ENCODE results near the gene CCDC40. TPM values are rescaled to one million over a fixed set of nuclear protein-coding genes. Genes with fewer than 3 reads are reported as not detected.

CCDC40 gene
- total RNA-seq, 4 donors from 2014 or later = 6.7 to 17.3 (median 9.4) TPM

DNA sequence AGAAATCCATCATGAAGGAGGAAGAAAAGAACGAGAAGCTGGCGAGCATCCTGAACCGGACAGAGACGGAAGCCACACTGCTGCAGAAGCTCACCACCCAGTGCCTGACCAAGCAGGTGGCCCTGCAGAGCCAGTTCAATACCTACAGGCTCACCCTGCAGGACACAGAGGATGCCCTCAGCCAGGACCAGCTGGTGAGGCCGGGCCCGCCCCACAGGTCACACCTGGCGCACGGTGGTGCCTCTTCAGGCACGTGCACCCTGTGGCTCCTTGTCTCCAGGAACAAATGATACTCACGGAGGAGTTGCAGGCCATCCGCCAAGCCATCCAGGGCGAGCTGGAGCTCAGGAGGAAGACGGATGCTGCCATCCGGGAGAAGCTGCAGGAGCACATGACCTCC lies 45.2 kb downstream of the CCDC40 start:
- no peak for TF ChIP-seq POLR2A (IDR thresholded peaks at IDR 0.05)
- TF ChIP-seq, protein P1, sequence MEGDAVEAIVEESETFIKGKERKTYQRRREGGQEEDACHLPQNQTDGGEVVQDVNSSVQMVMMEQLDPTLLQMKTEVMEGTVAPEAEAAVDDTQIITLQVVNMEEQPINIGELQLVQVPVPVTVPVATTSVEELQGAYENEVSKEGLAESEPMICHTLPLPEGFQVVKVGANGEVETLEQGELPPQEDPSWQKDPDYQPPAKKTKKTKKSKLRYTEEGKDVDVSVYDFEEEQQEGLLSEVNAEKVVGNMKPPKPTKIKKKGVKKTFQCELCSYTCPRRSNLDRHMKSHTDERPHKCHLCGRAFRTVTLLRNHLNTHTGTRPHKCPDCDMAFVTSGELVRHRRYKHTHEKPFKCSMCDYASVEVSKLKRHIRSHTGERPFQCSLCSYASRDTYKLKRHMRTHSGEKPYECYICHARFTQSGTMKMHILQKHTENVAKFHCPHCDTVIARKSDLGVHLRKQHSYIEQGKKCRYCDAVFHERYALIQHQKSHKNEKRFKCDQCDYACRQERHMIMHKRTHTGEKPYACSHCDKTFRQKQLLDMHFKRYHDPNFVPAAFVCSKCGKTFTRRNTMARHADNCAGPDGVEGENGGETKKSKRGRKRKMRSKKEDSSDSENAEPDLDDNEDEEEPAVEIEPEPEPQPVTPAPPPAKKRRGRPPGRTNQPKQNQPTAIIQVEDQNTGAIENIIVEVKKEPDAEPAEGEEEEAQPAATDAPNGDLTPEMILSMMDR (IDR thresholded peaks at IDR 0.05) = no peak
- no peak overlapping the region for H3K27ac ChIP-seq
- no peaks in the 10 kb centered on the region for H3K9me3 ChIP-seq
- no peak for DNase-seq
- H3K27me3 ChIP-seq = no peaks in the 10 kb centered on the region
- intact Hi-C loops (cut with DNase I) = loop anchor here (5.0 kb wide), 1 partner anchor 74 kb away; no protein-coding TSS in a partner anchor
- H3K4me3 ChIP-seq (replicated peaks in 1 of 3) = no peak overlapping the region
- peaks cover 6 to 9% of the 10 kb centered on the region in 2 donors for H3K4me1 ChIP-seq
- H3K36me3 ChIP-seq = no peaks in the 10 kb centered on the region
- WGBS, 2 donors = 92 to 94% methylated on average over 9 of the region's 14 CpGs

DNA sequence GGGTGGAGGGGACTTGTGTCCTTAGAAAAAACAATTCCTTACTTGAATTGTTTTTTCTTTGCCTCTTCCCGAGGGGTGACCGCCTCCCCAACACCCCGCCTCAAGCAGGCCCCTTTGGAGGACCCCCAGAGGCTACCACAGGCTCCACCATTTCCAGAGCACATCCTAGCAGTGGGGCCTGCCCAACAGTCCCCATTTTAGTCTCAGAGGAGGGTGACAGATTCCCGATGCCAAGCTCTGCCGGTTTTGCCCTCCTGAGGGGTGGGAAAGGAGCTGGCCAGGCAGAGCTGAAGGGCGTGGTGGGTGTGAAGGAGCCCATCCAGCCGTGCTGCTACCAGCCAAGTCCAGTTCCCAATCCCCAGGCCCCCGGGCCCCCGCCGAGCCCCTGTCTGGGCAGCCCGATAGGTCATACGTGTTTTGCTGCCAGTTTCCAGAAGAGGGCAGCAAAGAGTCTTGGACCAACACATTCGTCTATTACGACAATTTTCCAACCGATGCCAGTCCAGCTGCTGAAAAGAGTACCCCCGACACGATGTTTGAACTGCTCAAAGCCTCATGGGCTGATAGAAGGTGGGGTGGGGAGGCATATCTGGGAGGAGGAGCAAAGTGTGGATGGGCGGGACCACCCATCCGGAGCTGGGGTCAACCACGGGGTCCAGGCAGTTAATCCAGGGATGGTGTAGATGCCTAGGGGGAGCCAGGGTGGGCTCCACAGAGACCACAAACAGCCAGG lies 46.1 kb downstream of the CCDC40 start:
- no peak overlapping the region for H3K4me3 ChIP-seq (replicated peaks in 1 of 3)
- WGBS, 2 donors = 27 to 42% methylated on average over 13 to 20 of the region's 20 CpGs

DNA sequence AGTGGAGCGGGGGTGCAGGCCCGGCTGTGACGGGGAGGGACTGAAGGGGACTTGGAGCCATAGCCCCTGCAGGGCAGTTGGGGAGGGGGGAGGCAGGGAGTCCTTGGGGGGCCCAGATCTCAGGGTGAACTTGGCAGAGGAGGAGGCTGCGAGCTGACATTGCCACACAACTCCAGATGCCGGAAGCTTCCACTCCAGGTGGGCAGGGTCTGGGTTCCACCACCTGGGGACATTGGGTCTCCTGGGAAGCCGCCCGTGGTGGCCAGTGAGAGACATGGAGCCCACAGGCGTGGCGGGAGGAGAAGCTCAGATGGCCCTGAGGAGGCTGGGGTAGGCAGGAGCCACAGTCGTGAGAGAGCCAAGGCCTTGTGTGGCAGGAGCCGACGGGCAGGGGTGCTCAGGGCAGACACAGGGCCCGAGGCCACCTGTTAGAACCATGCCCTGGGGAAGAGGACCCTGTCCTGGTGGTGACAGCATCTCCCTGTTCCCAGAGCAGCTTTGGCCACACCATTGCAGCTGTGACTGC lies 46.8 kb downstream of the CCDC40 start:
- TF ChIP-seq, protein P1 (IDR thresholded peaks at IDR 0.05) = no peak
- no peak overlapping the region for H3K4me3 ChIP-seq (replicated peaks in 1 of 3)
- H3K27me3 ChIP-seq = no peaks in the 10 kb centered on the region
- H3K27ac ChIP-seq = no peak overlapping the region
- no peak for DNase-seq
- peaks cover 6 to 9% of the 10 kb centered on the region in 2 donors for H3K4me1 ChIP-seq
- H3K36me3 ChIP-seq = no peaks in the 10 kb centered on the region
- H3K9me3 ChIP-seq = no peaks in the 10 kb centered on the region
- intact Hi-C loops (cut with DNase I) = loop anchor here (5.0 kb wide), 1 partner anchor 76 kb away; no protein-coding TSS in a partner anchor
- 81 to 88% methylated on average over 11 to 12 of the region's 13 CpGs for WGBS, 2 donors

More for the DNA sequence above, 46.1 kb downstream of the CCDC40 start:
- peak; percentile 69 to 72 for DNase-seq
- TF ChIP-seq POLR2A (IDR thresholded peaks at IDR 0.05) = no peak
- TF ChIP-seq, protein P1 (IDR thresholded peaks at IDR 0.05) = peak; percentile 42 to 89 (median 63)
- no peaks in the 10 kb centered on the region for H3K36me3 ChIP-seq
- peaks cover 6 to 9% of the 10 kb centered on the region in 2 donors for H3K4me1 ChIP-seq
- H3K27ac ChIP-seq = no peak overlapping the region
- no peaks in the 10 kb centered on the region for H3K9me3 ChIP-seq
- intact Hi-C loops (cut with DNase I) = loop anchor here (5.0 kb wide), 1 partner anchor 75 kb away; no protein-coding TSS in a partner anchor
- H3K27me3 ChIP-seq = no peaks in the 10 kb centered on the region

DNA sequence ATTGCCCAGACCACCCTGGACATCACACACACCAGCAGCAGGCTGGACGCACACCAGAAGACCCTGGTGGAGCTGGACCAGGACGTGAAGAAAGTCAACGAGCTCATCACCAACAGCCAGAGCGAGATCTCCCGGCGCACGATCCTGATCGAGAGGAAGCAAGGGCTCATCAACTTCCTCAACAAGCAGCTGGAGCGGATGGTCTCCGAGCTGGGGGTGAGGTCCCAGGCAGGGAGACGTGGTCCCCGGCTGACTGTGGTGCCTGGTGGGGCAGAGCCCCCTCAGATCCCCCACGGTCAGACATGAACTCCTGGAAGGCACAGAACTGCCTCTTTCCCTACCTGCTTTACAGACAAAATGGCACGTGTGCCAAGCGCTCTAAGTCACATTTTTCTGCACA lies 48.3 kb downstream of the CCDC40 start:
- Histone ChIP-seq H3K36me3 (no peaks in the 10 kb centered on the region), H3K4me3 (replicated peaks in 1 of 3) (no peak overlapping the region), H3K4me1 (peaks cover 6 to 9% of the 10 kb centered on the region in 2 donors), H3K27me3 (no peaks in the 10 kb centered on the region), H3K27ac (no peak overlapping the region), H3K9me3 (no peaks in the 10 kb centered on the region)
- TF ChIP-seq, protein P1 (IDR thresholded peaks at IDR 0.05) = no peak
- TF ChIP-seq POLR2A (IDR thresholded peaks at IDR 0.05) = no peak
- 93 to 97% methylated on average over 4 to 14 of the region's 15 CpGs for WGBS, 2 donors
- DNase-seq = no peak
- intact Hi-C loops (cut with DNase I) = loop anchor here (5.0 kb wide), 1 partner anchor 77 kb away; no protein-coding TSS in a partner anchor

DNA sequence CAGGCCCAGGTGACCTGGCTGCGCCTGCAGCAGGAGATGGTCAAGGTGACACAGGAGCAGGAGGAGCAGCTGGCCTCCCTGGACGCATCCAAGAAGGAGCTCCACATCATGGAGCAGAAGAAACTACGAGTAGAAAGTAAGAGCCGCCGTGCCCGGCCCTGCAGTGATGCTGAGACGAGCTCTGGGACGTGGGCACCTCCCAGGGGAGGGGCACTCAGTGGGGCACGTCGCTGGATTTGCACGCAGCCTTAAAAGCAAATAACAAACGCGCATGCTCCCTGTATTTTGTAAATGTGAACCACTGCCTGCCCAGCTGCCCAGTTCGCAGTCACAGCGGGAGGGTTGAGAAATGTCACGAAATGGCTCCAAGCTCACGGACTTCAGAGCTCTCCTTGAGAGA lies 49.6 kb downstream of the CCDC40 start:
- Histone ChIP-seq H3K4me3 (replicated peaks in 1 of 3) (no peak overlapping the region), H3K4me1 (peaks cover 6 to 9% of the 10 kb centered on the region in 2 donors), H3K27me3 (no peaks in the 10 kb centered on the region), H3K9me3 (no peaks in the 10 kb centered on the region), H3K36me3 (no peaks in the 10 kb centered on the region), H3K27ac (no peak overlapping the region)
- WGBS, 2 donors = 88 to 90% methylated on average over 17 of the region's 17 CpGs
- no peak for DNase-seq
- intact Hi-C loops (cut with DNase I) = no loop called here
- TF ChIP-seq, protein P1 (IDR thresholded peaks at IDR 0.05) = no peak
- TF ChIP-seq POLR2A (IDR thresholded peaks at IDR 0.05) = no peak

Data from thyroid gland (tissue), 4 donors.